Measurements from ENCODE around the gene MAG.

Gene MAG

DNA sequence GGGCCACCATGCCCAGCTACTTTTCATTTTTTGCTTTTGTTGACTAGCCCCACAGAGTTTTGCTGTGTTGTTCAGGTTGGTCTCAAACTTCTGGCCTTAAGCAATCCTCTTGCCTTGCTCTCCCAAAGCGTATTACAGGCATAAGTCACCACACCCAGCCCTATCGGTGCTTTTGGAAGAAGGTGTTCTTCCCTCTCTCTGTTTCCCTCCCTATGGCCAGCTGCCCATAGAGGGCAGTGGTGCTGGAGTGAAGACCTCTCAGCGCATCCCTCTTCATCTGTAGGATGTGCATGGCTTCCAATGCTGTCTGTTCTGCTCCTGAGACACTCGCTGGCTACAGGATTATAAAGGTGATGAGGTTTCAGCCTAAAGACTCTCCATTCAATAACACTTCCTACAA lies 35.7 kb downstream of the MAG start:
- H3K4me3 ChIP-seq (replicated peaks; ENCODE audit: low read depth, low read length), result no peak overlapping the region
- TF ChIP-seq, protein P1, sequence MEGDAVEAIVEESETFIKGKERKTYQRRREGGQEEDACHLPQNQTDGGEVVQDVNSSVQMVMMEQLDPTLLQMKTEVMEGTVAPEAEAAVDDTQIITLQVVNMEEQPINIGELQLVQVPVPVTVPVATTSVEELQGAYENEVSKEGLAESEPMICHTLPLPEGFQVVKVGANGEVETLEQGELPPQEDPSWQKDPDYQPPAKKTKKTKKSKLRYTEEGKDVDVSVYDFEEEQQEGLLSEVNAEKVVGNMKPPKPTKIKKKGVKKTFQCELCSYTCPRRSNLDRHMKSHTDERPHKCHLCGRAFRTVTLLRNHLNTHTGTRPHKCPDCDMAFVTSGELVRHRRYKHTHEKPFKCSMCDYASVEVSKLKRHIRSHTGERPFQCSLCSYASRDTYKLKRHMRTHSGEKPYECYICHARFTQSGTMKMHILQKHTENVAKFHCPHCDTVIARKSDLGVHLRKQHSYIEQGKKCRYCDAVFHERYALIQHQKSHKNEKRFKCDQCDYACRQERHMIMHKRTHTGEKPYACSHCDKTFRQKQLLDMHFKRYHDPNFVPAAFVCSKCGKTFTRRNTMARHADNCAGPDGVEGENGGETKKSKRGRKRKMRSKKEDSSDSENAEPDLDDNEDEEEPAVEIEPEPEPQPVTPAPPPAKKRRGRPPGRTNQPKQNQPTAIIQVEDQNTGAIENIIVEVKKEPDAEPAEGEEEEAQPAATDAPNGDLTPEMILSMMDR (IDR thresholded peaks at IDR 0.05; ENCODE audit: low read depth, low read length, missing control alignments), result peak; percentile 41
- DNase-seq (ENCODE audit: extremely low read depth, low read depth), result no peak

DNA sequence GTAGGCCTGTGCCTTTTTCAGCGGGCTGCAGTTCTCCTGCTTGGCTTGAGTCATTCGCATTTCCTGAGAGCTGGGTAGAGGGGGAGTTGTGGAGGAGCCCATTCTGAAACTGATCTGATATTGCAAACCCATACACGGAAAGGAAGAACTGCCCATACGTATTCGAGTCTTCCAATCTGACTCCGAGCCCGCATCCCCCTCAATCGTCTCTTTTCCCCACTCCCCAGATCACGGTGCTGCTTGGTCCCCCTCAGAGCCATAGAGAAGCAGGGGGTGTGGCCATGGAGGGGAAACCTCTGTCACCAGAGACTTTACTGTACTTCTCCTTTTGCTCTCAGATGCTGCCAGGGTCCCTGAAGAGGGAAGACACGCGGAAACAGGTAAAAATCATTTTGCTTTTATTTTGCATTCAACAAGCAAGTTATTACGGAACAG lies 36.9 kb downstream of the MAG start, which contains the start of gene CD22:
Gene CD22, plus strand, starts transcription at position 337 of the 435 bp plus-strand sequence. CDS start 2,854 bp downstream, outside the sequence.
- no peak for DNase-seq (ENCODE audit: extremely low read depth, low read depth)
- H3K4me3 ChIP-seq (replicated peaks; ENCODE audit: low read depth, low read length), result no peak within 1 kb of the TSS
- TF ChIP-seq, protein P1 (IDR thresholded peaks at IDR 0.05; ENCODE audit: low read depth, low read length, missing control alignments), result no peak

DNA sequence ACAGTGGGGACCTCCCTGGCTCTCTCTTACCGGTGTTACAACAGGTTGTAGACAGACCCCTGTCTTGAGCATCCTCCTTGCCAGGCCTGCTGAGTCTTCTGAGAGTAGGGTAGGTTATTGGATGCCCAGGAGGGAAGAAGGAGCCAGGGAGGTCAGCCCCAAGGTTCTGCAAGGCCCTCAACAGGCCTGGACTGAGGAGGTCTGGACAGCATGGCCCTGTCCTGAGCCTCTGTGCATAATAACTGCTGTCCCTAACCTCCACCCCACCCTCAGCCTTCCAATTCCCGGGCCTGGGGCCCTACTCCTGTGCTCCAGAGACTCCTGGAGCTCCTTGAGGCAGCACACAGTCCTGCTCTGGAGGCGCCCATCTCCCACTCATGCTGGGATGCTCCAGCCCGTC lies 37.4 kb downstream of the MAG start:
- no peak for DNase-seq (ENCODE audit: extremely low read depth, low read depth)
- TF ChIP-seq, protein P1 (IDR thresholded peaks at IDR 0.05; ENCODE audit: low read depth, low read length, missing control alignments), result no peak
- no peak overlapping the region for H3K4me3 ChIP-seq (replicated peaks; ENCODE audit: low read depth, low read length)

DNA sequence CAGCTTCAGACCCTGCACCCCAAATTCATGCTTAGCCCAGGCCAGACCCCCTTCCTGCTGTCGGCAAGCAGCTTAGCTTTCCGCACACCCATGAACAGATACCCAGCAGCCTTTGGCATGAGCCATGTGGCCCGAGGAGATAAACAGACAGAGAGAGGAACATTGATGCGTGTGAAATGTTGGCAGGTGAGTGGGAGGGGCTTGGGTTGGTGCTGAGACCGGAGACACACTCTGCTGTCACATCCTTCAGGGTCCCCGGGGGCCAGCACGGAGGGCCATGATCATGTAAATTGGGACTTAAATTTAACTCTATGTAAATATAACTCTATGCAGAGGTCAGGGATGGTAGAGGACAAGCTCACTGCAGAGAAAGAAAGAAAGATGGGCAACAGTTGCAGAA lies 38.5 kb downstream of the MAG start:
- no peak overlapping the region for H3K4me3 ChIP-seq (replicated peaks; ENCODE audit: low read depth, low read length)
- DNase-seq (ENCODE audit: extremely low read depth, low read depth), result no peak
- TF ChIP-seq, protein P1 (IDR thresholded peaks at IDR 0.05; ENCODE audit: low read depth, low read length, missing control alignments), result no peak

DNA sequence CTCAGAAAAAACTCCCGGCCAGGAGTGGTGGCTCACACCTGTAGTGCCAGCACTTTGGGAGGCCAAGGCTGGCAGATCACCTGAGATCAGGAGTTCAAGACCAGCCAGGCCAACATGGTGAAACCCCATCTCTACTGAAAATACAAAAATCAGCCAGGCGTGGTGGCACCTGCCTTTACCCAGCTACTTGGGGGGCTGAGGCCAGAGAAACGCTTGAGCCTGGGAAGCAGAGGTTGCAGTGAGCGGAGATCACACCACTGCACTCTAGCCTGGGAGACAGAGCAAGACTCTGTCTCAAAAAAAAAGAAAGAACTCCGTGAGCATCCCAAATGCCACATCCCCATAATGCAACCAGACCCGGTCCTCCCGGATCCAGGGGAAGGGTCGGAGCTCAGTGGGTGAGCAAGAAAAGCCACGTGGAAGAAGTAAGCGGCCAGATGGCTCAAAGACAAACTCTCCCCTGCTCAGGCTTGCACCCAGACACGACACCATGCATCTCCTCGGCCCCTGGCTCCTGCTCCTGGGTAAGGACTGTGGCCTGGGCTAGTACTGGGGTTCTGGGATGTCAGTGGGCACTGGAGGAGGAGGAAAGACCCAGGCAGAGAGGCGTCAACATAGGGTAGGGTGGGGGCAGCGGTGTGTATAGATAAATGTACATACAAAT lies 39.7 kb downstream of the MAG start:
- H3K4me3 ChIP-seq (replicated peaks; ENCODE audit: low read depth, low read length), result no peak overlapping the region
- TF ChIP-seq, protein P1 (IDR thresholded peaks at IDR 0.05; ENCODE audit: low read depth, low read length, missing control alignments), result no peak
- no peak for DNase-seq (ENCODE audit: extremely low read depth, low read depth)

DNA sequence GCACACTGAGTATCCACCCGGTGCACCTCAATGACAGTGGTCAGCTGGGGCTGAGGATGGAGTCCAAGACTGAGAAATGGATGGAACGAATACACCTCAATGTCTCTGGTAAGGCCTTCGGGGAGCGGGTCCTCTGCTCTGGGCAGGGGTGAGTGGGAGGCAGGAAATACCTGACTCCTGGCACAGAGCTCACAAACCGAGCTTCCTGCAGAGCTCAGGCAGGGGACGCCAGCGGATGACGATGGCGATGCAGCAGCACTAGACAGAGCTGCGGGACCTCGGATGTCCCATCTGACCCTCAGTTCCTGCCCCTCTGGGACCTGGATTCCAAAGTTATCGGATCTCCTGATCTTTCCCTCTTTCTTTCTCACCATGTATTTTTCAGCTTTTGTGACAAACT lies 40.9 kb downstream of the MAG start:
- no peak for DNase-seq (ENCODE audit: extremely low read depth, low read depth)
- no peak overlapping the region for H3K4me3 ChIP-seq (replicated peaks; ENCODE audit: low read depth, low read length)
- TF ChIP-seq, protein P1 (IDR thresholded peaks at IDR 0.05; ENCODE audit: low read depth, low read length, missing control alignments), result no peak
